CD4-positive, alpha-beta T cell treated with Interleukin-17A for 4 hours (primary cell): ENCODE measurements around the gene TMEM178A.
"Not testable (repeated sequence)": the region's sequence is repeated elsewhere in the genome, so short reads cannot be mapped to it uniquely, and the experiment has no call there.

ENCODE experiments used
- DNase-seq: peaks from one replicate; pipeline ENCODE4 v3.0.0-alpha.2; 2020; ENCODE audit warnings: mixed read lengths

Gene TMEM178A

GRCh38 chr2:39649511-39649910 is 16.2 kb upstream of the TMEM178A start:
- DNase-seq: no peak

DNA sequence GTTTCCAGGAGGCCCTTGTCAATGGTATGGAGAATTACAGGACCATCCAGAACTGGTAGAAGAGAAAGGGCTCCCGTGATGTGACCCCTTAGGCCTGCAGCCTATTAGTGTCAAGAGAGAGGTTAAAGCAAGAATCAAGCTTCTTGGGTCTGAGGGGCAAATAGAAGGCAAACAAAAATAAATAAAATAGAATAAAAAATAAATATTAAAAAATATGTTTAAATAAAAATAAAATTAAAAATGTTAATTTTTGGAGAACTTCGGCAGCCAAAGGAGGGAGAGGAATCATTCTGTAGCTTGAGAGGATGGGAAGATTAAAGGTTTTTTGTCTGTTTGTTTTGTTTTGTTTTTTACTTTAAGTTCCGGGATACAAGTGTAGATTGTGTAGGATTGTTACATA is 15.2 kb upstream of the TMEM178A start:
- DNase-seq: no peak

- not testable (repeated sequence) for DNase-seq
These were observed 9.5 kb upstream of the TMEM178A start for GRCh38 chr2:39656215-39656614.

GRCh38 chr2:39657287-39657937 is 8.3 kb upstream of the TMEM178A start:
- no peak for DNase-seq

- no peak for DNase-seq
These were observed 7.3 kb upstream of the TMEM178A start for GRCh38 chr2:39658371-39658770.

GRCh38 chr2:39659765-39660611 is 5.7 kb upstream of the TMEM178A start:
- DNase-seq: no peak

DNA sequence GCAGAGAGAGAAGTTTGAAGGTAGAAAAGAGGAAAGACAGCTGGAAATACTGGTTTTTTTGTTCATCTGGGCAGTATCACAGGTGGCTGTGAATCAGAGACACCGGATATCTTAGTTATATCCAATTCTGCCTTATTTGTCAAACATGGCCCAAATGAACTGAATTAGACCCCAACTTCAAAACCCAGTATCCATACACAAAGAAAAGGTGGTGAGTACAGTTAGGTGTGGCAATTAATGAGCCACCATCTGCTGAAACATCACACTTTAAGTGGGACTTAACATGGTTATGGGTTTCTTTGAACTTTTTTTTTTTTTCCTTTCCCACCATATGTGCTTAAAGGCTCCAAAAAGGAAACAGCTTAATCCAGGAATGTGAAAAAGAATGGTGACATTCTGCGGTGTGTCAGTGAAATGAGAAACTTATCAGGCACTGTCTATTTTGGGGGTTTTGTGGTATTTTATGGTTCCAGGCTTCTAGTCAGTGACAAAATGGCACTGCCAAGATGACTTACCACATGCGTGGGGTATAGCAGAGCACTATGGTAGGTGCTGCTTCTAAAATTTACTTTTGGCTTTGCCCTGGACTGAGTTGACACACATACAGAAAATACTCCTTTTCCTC is 5.0 kb upstream of the TMEM178A start:
- no peak for DNase-seq

GRCh38 chr2:39661826-39662225 is 3.9 kb upstream of the TMEM178A start:
- DNase-seq: no peak

GRCh38 chr2:39663187-39663930 is 2.4 kb upstream of the TMEM178A start:
- DNase-seq: no peak

DNA sequence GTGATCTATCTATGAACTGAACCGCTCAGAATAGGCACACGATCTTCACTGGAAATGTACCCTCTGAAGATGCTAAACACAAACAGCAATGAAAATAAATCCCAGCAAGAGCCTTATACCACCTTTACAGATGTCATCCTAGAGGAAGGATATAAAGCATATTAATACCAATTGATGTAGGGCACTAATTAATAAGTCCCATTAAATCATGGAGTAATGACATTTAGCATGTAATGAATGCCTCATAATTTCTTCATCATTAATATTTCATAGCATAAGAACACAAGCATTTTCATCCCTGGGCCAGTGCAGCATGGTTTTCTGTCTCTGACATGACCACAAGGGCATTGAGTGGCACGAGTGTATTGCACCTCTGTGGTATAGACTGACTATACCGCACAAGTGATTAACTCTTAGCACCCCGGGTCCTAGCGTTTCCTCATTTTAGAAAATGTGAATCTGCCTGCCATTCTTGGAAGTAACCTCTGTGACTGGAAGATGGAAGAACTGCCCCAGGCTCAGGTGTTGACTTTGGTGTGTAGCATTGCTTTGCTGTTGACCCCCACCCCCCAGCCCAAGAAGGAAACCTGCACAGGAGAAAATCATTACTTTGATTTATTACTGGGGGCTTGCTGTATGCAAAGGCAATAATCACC is 1.4 kb upstream of the TMEM178A start:
- no peak for DNase-seq

DNA sequence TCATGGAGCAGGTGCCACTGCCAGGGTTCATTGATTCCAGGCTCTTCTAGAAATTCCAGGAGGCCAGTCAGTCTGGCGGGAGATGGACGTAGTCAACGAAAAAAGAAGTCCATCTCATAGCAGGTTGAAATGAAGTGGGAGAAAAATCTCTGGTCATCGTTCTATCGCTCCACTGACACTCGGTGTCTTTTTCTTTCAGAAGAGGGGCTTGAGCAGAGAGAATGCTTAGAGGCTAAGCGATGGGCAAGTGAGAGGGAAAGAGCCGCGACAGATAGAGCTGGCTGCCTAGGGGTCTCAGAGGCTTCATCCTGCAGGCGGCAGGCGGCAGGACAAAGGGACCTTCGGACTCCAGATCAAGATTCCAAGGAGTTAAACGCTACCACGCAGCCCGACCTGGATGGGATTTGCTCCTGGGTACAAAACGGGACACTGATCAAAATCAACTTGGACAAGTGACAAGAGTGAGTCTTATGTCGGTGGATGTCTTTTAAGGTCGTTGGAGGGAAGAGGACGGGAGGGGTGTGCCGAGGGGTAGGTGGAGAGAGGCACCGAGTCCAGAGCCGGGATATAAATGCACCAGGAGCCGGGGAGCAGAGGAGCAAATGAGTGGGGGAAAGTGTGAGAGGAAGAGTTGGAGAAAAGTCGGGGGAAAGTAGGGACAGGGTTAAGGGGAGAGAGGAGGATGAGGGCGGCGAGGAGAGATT is 677 bp upstream of the TMEM178A start:
- no peak for DNase-seq

DNA sequence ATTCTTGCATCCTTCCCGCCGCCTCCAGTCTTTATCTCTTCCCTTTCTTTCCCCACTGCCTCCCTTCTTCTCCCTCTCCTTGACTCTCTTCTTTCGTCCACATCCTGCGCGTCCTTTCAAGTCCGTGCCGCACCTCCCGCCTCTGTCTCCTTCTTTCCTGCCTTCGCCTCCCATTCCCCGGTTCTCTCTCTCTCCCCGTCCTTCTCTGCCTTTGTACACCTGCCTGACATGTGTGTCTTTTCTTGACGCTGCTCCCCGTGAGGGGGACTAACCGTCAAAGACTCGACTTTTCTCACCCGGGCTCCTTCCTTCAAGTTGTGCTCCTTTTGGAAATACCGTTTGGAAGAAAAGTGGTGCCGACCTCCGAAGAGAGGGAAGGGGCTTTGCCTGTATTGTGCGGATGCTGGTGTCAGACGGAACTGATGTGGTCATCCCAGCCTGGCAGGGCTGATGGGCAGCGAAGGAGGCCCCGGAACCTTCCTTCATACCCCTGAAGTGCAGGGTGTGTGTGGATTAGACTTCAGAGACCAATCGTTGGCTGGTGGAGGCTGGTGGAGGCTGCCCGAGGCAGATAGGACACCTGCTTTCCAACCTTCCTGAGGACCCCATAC is 879 bp downstream of the TMEM178A start:
- no peak for DNase-seq

DNA sequence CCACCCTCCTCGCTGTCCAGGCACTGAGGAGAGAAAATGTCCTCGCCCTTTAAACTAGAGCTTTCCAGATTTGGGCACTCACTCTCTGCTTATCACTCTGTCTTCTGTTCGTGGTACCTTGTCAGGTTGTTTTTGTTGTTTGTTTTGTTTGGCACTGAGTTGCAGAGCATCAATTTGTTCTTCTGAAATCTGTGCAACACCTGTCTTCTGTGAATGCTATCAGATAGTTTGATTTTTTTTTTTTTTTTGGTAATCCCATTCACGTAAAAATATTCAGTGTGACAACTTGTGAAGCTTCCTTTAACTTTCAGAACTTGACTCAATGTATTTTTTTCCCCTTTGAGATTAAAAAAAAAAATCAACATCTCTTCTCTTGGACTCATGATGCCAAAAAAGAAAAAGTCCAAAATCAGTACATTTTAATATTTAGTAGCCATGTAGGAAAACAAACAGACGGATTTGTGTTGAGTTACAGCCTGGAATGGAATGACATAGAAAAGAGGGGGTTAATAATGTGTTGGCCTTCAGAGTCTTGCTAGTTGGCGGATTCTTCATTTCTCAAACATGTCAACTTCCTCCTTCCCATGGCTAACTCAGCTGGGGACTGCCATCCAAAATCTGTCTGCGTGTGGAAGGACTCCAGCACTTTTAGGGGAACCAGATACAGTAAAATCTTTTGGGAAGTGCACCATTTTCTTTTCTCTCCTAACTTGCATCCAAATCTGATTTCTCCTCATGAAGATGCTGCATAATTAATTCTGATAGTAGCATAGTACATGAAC is 1.6 kb downstream of the TMEM178A start:
- no peak for DNase-seq

DNA sequence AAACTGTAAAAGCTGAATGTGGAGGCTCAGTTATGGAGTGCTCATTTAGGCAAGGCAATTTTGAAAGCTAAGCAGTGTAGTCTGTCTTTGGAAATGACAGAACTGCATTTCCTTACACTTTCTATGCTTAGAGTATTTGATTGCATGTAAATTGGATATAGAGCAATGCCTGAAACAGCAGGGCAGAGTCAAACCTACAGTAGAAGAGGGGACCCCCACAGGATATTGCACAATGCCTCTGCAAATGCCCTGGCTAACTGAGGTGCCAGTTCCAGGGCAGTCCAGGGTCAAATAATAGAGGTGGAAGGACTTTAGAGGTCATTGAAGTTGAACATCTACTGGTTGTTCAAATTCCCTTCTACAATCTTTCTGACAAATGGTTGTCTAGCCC is 2.2 kb downstream of the TMEM178A start:
- no peak for DNase-seq

DNA sequence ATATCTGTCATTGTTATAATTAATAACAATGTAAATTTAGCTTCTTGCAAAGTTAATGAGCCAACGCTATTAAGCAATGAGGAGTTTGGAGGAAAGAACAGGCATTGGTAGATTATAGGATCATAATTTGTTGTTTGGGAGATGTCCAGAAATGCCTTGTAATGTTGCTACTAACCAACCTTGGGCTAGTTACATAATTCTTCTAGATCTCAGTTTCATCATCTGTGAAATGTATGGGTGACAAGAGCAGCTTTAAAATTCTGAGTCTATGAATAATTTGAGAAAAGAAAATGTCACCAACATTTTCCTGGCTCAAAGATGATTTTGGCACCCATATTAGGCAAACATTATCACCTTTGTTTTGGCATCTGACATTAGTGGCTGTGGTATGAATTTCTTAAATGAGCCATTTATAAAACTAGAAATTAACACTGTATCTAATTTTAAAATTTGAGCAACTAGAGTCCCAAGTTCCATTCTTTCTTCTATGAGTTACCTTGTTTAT is 2.9 kb downstream of the TMEM178A start:
- no peak for DNase-seq

DNA sequence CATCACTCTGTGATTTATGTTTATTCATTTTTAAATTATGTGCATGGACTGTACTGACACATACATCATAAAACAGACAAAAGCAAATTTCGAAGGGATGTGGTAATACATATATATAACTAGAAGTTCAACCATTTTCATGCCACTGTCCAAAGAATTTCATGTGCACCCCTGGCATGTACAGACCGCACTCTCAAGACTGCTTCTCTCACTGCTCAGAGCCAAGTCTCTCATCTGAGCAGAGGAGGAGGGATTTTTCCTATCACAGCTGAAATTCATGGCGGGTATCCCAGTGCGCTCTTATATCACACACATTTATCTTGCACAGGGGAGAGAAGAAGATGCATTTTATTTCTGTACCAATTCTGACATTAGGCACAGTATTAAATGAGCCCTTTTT is 5.9 kb downstream of the TMEM178A start:
- DNase-seq: no peak

DNA sequence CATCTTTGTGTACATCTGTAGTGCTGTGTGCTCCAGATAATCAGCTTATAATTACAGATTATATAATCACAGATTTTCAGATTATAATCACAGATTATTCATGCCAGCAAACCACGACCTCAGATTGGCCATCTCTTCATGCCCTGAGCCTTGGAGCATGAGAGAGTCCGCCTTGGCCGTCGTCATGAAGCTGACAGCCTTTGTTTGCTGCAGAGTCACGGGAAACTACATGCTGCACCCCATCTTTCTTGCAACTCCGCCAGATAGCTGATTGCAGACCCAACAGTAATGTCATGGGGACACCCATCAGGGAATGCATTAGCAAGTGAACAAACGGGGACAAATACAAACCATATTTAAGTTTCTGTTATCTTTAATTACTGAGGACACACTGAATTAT is 7.3 kb downstream of the TMEM178A start:
- no peak for DNase-seq

DNA sequence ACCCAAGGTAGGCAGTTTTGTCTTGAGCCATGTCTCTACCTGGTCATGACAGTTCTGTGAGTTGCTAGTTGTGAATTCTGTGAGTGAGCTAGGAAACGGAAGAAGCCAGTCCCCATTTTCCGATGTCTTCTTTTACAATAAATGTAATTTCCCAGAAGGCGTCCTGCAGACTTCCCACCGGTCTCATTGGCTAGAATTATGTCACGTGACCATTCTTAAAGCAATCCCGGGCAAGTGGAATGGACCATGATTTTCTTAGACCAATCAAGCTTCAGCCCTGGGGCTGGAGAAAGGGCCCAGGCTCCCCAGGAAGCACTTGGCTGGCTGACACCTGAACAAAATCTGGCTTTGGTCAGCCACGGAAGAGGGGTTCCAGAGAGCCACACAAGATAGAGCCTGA is 10.6 kb downstream of the TMEM178A start:
- no peak for DNase-seq

- DNase-seq: no peak
These were observed 12.5 kb downstream of the TMEM178A start for GRCh38 chr2:39678170-39678569.

- no peak for DNase-seq
These were observed 14.1 kb downstream of the TMEM178A start for GRCh38 chr2:39679805-39680204.
